ENCODE measurements around the gene ATXN1. TPM values are rescaled to one million over a fixed set of nuclear protein-coding genes. Genes with fewer than 3 reads are reported as not detected.
A peak's percentile ranks its signal among the peaks of the same experiment; 100 is the strongest.

ATXN1 gene
- total RNA-seq, 1 donor from 2014 or later = 71.2 TPM

DNA sequence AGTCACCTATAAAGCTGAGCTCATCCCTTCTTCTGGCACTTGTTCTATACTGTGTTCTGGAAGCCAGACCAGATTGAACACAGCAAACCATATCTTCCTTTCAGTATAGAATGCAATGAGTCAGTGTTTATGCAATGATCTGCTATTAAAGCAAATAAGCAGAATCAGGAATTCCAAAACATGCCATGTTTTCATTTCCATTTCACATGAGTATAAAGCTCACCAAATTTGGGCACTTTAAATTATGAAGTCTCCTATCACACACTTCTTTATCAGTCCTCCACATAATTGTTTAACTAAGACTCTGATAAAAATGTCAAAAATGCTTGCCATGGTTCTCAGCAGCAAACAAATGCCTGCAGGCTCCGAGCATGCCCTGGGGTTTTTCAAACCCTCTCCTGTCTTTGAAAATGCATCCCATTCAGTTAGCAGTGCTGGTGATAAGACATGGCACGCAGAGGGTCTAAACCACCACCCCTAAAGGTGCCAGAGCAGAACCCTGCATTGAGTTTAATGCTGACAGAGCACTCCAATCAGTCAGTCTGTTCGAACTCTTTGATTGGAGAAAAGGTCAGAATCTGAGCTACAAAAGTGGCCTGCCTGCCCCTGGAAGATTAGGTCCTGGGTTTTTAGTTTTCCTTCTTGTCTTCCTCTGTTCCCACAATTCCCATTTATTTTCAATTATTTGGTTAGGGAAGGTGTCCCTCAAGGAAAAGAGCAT lies 288.8 kb downstream of the ATXN1 start:
- no peak for TF ChIP-seq CTCF (IDR thresholded peaks at IDR 0.05)
- Histone ChIP-seq H3K4me3 (no peak overlapping the region), H3K9me3 (no peaks in the 10 kb centered on the region), H3K4me1 (peaks cover 17% of the 10 kb centered on the region), H3K36me3 (no peaks in the 10 kb centered on the region), H3K27me3 (no peaks in the 10 kb centered on the region), H3K27ac (peak overlapping the region; percentile 33)
- DNase-seq = no peak
- ATAC-seq = peak; percentile 63
- intact Hi-C loops (cut with DNase I) = no loop called here

DNA sequence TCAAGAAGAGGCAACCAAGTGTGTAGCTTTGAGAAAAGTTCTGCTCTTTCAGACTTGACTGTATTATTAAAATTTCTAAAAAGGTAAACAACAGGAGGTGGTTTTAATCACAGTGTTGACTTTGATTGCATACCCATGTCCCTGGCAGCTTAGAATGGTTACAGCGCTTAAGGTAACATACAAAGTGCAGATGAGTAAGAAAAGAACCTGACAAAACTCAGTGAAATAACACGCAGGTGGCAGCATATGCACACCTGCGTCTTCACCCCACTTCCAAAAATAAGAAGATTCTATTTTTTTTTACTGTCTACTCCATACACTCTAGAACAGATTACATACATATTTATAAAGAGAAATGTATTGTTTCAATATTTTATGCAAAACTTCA lies 289.4 kb downstream of the ATXN1 start:
- Histone ChIP-seq H3K27me3 (no peaks in the 10 kb centered on the region), H3K4me3 (no peak overlapping the region), H3K4me1 (peaks cover 17% of the 10 kb centered on the region), H3K36me3 (no peaks in the 10 kb centered on the region), H3K9me3 (no peaks in the 10 kb centered on the region), H3K27ac (no peak overlapping the region)
- ATAC-seq (no peak), DNase-seq (no peak)
- no peak for TF ChIP-seq CTCF (IDR thresholded peaks at IDR 0.05)
- intact Hi-C loops (cut with DNase I) = no loop called here

DNA sequence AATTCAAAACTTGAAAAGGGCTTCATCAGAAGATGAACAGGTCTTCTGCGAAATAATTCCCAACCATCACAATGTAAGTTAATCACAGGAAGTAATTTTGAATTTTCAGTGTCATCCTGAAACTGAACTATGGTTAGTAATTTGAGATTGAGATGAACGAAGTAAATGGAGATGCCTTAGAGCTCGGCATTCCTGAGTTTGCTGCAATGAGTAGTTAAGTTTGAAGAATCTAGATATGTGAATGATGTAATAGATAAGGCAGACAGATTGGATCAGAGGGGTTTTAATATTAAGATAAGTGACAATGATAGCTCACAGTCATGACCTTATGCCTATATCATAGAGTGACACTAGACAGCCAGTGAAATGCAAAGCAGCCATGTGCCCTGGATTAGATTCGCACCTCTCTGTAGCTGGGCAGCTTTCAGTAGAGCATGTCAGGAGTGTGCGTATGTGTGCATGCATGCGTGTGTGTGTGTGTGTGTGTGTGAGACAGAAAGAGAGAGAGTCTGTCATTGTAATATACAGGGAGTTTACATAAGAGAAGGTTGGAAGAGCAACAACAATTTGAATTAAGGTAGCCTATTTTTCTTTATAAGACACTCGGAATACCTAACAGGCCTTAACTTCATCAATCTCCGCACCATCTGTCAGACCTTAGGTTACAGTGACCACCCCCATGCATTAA lies 289.9 kb downstream of the ATXN1 start:
- H3K36me3 ChIP-seq = no peaks in the 10 kb centered on the region
- peak; percentile 27 for ATAC-seq
- H3K27ac ChIP-seq = no peak overlapping the region
- H3K9me3 ChIP-seq = no peaks in the 10 kb centered on the region
- DNase-seq = no peak
- H3K4me3 ChIP-seq = no peak overlapping the region
- no peaks in the 10 kb centered on the region for H3K27me3 ChIP-seq
- intact Hi-C loops (cut with DNase I) = no loop called here
- peaks cover 17% of the 10 kb centered on the region for H3K4me1 ChIP-seq
- TF ChIP-seq CTCF (IDR thresholded peaks at IDR 0.05) = no peak

DNA sequence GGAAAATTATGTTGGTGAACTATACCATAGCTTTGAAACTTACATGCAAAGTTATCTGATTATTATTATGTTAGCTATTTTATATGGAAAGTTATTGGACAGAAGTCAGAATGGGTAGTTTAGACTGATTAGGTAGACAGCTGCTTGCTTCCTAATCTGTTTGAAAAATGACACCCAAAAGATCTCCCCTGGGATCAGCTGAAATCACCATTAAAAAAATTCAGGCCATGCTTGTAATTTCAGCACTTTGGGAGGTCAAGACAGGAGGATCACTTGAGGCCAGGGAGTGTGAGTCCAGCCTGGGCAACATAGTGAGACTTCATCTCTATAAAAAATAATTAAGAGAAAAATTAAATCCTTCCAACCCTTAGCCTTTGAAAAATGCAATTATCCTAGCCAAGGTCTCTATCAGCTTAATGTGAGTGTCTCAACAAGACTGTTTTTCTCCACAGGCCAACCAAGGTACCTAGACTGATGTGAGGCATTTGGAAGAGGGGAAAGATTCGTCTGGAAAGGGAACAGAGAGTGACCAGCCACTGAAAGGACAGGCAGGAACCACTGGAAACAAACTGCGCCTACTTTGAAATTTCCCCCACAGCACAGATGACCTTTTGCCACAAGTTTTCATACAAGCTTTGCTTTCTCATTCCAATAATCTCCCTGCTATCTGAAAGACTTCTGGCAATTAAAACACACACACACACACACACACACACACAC lies 290.6 kb downstream of the ATXN1 start:
- TF ChIP-seq CTCF (IDR thresholded peaks at IDR 0.05) = no peak
- H3K9me3 ChIP-seq = no peaks in the 10 kb centered on the region
- DNase-seq (no peak), ATAC-seq (no peak)
- intact Hi-C loops (cut with DNase I) = no loop called here
- H3K27me3 ChIP-seq = no peaks in the 10 kb centered on the region
- no peak overlapping the region for H3K27ac ChIP-seq
- no peaks in the 10 kb centered on the region for H3K36me3 ChIP-seq
- H3K4me1 ChIP-seq = peaks cover 17% of the 10 kb centered on the region
- H3K4me3 ChIP-seq = no peak overlapping the region

DNA sequence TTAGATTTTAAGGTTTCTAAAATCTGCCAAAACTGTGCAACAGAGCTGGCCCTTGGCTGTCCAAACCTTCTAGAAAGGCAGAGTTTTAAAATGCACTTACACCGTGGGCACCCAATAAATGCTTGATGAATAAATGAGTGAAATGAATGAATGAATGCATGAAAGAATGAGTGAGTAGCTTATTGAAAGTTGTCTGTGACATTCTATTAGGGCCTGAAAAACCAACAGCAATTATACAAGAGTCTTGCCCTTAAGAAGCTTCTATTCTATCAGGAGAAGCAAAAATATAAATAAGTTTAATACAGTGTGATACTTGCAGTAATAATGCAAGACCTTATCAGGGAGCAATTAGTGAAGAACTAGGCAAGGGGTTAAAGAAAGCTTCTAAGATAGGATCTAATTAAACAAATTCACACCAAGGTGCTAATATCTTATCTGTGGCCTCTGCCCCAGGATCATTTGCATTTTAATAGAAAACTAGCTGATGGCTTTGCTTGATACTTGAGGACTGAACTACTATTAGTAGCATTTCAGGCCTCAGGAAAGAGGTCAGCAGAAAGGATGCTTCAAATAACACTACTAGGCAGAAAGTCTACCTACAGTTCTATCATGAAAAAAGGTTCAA lies 292.2 kb downstream of the ATXN1 start:
- peaks cover 16% of the 10 kb centered on the region for H3K4me1 ChIP-seq
- no peak overlapping the region for H3K4me3 ChIP-seq
- no peak overlapping the region for H3K27ac ChIP-seq
- DNase-seq = no peak
- no peaks in the 10 kb centered on the region for H3K27me3 ChIP-seq
- intact Hi-C loops (cut with DNase I) = no loop called here
- no peak for ATAC-seq
- H3K9me3 ChIP-seq = no peaks in the 10 kb centered on the region
- TF ChIP-seq CTCF (IDR thresholded peaks at IDR 0.05) = no peak
- H3K36me3 ChIP-seq = no peaks in the 10 kb centered on the region

All from upper lobe of right lung (tissue), 1 donor.